ENCODE data around the gene MYPOP. TPM values are rescaled to one million over a fixed set of nuclear protein-coding genes. Genes with fewer than 3 reads are reported as not detected.

The MYPOP gene
- total and polyA plus RNA-seq, 10 of the 15 experiments (the other 5 are each of a cell fraction or from before 2014, with no cell fraction given), result 0.47 to 9.4 (median 1.4) TPM

DNA sequence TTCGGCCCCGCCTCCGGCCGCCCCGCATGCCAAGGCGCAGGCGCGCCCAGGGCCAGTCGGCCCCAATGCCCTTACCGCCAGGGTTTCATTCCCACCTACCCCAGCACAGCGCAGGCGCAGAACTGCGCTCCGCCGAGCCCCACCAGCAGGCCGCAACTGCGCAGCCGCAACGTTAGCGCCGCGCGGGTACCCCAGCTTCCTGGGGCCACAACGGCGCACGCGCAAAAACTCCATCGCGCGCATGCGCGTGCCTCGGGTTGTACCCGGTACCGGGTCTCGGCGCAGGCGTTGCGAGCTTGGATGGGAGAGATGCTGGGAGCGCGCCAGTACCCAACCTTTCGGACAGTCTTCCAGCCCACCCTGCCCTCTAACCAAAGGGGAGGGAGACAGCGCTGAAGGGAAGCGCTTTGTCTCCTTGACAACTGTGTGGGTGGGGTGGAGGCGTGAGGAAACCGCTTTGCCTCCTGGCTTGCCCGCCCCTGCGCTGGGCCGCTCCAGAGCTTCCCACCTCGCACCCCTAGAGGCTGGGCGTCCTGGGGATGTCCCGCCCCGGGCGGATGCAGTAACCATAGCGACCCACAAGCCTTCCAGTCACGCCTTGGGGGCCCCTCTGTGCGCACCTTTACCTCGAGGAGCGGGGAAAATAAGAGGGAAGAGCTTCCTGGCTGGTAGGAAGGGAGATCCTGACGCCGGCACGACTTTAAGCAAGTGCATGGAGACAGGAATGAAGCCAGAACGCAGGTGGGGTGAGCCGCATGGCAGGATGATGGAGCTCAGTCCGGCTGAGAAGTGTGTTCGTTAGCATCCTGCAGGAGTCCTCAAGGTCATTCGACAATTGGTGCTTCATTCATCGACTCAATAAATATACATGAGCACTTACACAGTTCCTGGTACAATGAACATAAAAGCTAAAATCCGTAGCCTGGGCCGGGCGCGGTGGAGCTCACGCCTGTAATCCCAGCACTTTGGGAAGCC lies 525 bp upstream of the MYPOP start (continued):
- TF ChIP-seq POLR2AphosphoS2 (IDR thresholded peaks at IDR 0.05; ENCODE audit: low read depth, low read length), result peak; percentile 65; the same call in 1 of the 2 replicates
- TF ChIP-seq ZBTB40 (IDR thresholded peaks at IDR 0.05; ENCODE audit: borderline replicate concordance), result no peak; the same call in 1 of the 2 replicates
- TF ChIP-seq HDAC6 (IDR thresholded peaks at IDR 0.05; ENCODE audit: unreplicated experiment), result no peak
- peak; percentile 53 for TF ChIP-seq GATAD2B (conservative IDR thresholded peaks at IDR 0.05; ENCODE audit: low read depth)
- peak; percentile 54; the same call in 1 of the 2 replicates for TF ChIP-seq HCFC1 (IDR thresholded peaks at IDR 0.05; ENCODE audit: low read length)
- 0 out of 2 replicates have a peak, but pooled peaks have one; percentile 8 for TF ChIP-seq PKNOX1 (IDR thresholded peaks at IDR 0.05)
- TF ChIP-seq CBFB (IDR thresholded peaks at IDR 0.05; ENCODE audit: low read depth), result 0 out of 2 replicates have a peak, but pooled peaks have one; percentile 17
- peak; percentile 60 for TF ChIP-seq DPF2 (IDR thresholded peaks at IDR 0.05)
- TF ChIP-seq SMARCA5 (IDR thresholded peaks at IDR 0.05), result 0 out of 2 replicates have a peak, but pooled peaks have one; percentile 17
- no peak for TF ChIP-seq HSF1 (IDR thresholded peaks at IDR 0.05; ENCODE audit: low read depth, low read length)
- peak; percentile 30; the same call in 1 of the 2 replicates for TF ChIP-seq TAF1 (IDR thresholded peaks at IDR 0.05; ENCODE audit: borderline replicate concordance, low read depth, low read length)
- TF ChIP-seq EED (IDR thresholded peaks at IDR 0.05; ENCODE audit: low read depth), result 0 out of 2 replicates have a peak, but pooled peaks have one; percentile 25
- TF ChIP-seq IKZF2 (IDR thresholded peaks at IDR 0.05), result peak in 1 of 2 experiments; percentile 31; a peak in 2 of 4 replicates
- TF ChIP-seq SIX5 (IDR thresholded peaks at IDR 0.05; ENCODE audit: low read depth, low read length, severe bottlenecking), result no peak
- TF ChIP-seq RFX5 (IDR thresholded peaks at IDR 0.05; ENCODE audit: low read depth, low read length), result peak; percentile 36; the same call in 1 of the 2 replicates
- TF ChIP-seq BMI1 (IDR thresholded peaks at IDR 0.05; ENCODE audit: borderline replicate concordance), result peak; percentile 94
- peak; percentile 84 for TF ChIP-seq POLR2A (IDR thresholded peaks at IDR 0.05; ENCODE audit: low read depth, low read length)
- TF ChIP-seq, protein P1, sequence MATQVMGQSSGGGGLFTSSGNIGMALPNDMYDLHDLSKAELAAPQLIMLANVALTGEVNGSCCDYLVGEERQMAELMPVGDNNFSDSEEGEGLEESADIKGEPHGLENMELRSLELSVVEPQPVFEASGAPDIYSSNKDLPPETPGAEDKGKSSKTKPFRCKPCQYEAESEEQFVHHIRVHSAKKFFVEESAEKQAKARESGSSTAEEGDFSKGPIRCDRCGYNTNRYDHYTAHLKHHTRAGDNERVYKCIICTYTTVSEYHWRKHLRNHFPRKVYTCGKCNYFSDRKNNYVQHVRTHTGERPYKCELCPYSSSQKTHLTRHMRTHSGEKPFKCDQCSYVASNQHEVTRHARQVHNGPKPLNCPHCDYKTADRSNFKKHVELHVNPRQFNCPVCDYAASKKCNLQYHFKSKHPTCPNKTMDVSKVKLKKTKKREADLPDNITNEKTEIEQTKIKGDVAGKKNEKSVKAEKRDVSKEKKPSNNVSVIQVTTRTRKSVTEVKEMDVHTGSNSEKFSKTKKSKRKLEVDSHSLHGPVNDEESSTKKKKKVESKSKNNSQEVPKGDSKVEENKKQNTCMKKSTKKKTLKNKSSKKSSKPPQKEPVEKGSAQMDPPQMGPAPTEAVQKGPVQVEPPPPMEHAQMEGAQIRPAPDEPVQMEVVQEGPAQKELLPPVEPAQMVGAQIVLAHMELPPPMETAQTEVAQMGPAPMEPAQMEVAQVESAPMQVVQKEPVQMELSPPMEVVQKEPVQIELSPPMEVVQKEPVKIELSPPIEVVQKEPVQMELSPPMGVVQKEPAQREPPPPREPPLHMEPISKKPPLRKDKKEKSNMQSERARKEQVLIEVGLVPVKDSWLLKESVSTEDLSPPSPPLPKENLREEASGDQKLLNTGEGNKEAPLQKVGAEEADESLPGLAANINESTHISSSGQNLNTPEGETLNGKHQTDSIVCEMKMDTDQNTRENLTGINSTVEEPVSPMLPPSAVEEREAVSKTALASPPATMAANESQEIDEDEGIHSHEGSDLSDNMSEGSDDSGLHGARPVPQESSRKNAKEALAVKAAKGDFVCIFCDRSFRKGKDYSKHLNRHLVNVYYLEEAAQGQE (IDR thresholded peaks at IDR 0.05; ENCODE audit: low read depth, low read length), result no peak
- TF ChIP-seq NRF1 (conservative IDR thresholded peaks at IDR 0.05; ENCODE audit: low read depth, low read length), result peak; percentile 98

Measured in GM12878 (cell line).